ENCODE results near the gene FNDC5.
"Not testable (repeated sequence)": the region's sequence is repeated elsewhere in the genome, so short reads cannot be mapped to it uniquely, and the experiment has no call there.

FNDC5 gene

DNA sequence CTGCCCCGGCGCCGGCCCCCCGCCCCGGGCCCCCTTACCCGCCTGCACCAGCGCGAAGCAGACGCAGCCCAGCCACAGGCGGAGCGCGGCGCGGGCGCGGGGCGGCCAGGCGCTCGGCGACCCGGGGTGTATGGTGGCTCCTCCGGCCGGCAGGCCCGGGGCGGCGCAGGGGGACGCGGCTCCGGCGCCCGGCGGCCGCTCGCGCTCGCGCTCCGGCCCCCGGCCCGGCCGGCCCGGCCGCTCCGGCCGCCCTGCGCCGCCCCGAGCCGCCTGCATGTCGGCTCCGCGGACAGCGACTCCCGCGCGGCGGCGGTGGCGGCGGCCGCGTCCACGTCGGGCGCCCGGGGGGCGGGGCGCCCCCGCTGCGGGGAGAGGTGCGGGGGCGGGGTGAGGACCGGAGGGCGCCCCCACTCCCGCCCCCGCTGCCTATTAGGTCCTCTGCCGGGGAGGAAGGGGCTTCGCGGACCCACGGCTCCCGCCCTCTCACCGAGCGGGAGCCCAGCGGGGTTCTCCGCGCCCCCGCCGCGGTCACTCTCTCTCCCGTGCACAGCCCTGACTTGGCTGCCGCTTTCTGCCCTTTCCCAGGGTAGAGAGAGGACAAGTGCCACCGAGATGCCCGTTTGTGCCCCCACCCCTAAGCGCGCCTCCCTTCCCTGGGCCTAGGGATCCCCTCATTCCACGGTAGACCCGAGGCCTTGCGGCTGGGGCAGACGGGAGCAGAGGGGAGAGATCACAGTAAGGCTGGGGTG, at the start of gene FNDC5:
Gene FNDC5 (minus strand): TSS at position 298 of the 749 bp plus-strand sequence.
- in situ Hi-C loops (cut with MboI; ENCODE audit: low sequenced_read_pairs), result no loop called here

DNA sequence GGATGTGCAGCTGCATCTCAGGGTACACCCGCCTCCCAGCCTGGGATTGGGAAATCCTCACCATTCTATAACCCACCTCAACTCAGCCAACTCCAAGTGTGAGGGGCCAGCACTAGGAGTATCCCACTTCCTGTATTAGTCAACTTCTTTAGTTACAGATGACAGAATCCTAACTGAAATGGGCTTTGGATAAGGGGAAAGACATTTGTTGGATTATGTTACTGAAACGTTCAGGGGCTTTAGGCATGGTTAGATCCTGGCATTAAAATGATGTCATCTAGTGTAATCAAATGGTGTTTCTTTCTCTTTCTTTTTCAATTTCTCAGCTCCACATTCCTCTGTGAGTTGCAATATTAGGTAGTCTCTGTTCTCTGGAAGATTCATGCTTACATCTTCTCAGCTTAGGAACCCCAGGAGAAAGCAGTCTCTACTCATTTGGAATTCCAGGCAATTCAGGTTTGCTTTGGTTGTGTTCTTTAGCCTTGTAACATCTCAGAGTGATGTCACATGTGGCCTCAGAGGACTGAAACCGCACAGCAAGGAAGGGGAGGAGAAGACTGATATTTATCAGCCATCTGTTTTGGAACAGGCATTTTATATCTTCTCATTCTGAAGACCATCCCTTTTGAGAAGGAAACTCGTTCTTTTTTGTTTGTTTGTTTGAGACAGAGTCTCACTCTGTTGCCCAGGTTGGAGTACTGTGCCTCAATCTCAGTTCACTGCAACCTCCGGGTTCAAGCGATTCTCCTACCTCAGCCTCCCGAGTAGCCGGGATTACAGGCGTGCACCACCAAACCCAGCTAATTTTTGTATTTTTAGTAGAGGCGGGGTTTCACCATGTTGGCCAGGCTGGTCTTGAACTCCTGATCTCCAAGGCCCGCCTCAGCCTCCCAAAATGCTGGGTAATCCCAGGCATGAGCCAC, 49.4 kb upstream of the FNDC5 start:
- in situ Hi-C loops (cut with MboI; ENCODE audit: low sequenced_read_pairs), result no loop called here

DNA sequence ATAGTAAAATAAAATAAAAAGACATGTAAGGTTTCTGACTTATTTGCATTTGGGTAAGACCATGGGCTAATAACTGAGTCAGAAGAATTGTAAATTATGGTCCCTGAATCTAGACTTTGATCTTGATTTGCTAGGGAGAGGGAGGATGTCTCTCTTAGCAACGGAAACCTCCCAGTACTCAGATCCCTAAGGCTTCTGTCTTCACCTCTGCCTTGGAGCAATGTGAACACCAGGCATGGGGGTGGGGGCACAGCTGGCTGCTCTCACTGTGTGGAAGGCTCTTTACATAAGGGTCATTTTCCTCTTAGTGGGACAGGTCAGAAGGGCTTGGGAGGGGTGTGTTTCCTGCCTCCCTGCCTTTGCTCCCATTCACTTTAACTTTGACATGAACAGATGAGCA, 47.5 kb upstream of the FNDC5 start:
- in situ Hi-C loops (cut with MboI; ENCODE audit: low sequenced_read_pairs), result no loop called here

DNA sequence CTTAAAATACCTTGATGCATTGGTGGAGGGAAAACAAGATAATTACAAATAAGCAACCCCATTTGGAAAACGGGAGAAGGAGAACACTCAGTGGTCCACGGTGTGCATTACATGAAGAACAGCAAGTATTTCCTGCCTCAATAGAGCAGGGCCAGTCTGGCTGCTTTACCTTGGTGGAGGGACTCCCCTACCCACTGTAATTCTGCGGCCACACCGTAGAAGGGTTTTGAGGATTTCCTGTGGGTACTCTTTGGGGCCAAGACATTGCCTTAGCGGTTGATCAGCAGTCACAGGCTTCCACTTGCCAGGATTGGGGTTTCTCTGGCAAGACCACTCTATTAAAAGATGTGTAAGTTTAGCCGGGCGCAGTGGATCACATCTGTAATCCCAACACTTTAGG, 46.8 kb upstream of the FNDC5 start:
- in situ Hi-C loops (cut with MboI; ENCODE audit: low sequenced_read_pairs), result no loop called here

- in situ Hi-C loops (cut with MboI; ENCODE audit: low sequenced_read_pairs), result no loop called here
These were observed 45.3 kb upstream of the FNDC5 start for GRCh38 chr1:32915766-32916706.

DNA sequence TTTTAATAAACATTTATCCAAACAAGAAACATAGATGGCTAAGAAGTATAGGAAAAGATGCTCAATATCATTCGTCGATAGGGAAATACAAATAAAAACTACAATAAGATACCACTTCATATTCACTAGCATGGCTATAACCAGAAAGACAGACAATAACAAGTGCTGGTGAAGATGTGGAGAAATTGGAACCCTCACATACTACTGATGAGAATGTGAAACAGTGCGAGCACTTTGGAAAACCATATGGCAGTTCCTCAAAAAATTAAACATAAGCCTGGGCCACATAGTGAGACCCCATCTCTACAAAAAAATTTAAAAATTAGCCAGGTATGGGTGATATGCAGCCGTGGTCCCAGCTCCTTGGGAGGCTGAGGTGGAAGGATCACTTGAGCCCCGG, 39.6 kb upstream of the FNDC5 start:
- in situ Hi-C loops (cut with MboI; ENCODE audit: low sequenced_read_pairs), result no loop called here

- in situ Hi-C loops (cut with MboI; ENCODE audit: low sequenced_read_pairs), result no loop called here
These were observed 36.7 kb upstream of the FNDC5 start for GRCh38 chr1:32907435-32907834.

GRCh38 chr1:32906654-32907053, 35.9 kb upstream of the FNDC5 start:
- in situ Hi-C loops (cut with MboI; ENCODE audit: low sequenced_read_pairs), result no loop called here

DNA sequence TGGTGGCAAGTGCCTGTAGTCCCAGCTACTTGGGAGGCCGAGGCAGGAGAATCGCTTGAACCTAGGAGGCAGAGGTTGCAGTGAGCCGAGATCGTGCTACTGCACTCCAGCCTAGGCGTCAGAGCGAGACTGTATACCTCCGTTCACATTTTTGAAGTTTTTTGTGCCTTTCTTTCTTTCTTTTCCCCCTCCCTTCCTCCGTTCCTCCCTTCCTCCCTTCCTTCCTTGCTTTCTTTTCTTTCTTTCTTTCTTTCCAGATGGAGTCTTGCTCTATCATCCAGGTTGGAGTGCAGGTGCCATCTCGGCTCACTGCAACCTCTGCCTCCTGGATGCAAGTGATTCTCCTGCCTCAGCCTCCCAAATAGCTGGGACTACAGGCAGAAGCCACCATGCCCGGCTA, 34.9 kb upstream of the FNDC5 start:
- in situ Hi-C loops (cut with MboI; ENCODE audit: low sequenced_read_pairs), result not testable (repeated sequence)

GRCh38 chr1:32904797-32905196, 34.1 kb upstream of the FNDC5 start:
- in situ Hi-C loops (cut with MboI; ENCODE audit: low sequenced_read_pairs), result no loop called here

GRCh38 chr1:32903991-32904785, 33.5 kb upstream of the FNDC5 start:
- in situ Hi-C loops (cut with MboI; ENCODE audit: low sequenced_read_pairs), result no loop called here

- in situ Hi-C loops (cut with MboI; ENCODE audit: low sequenced_read_pairs), result no loop called here
These were observed 31.8 kb upstream of the FNDC5 start for GRCh38 chr1:32902535-32902920.

DNA sequence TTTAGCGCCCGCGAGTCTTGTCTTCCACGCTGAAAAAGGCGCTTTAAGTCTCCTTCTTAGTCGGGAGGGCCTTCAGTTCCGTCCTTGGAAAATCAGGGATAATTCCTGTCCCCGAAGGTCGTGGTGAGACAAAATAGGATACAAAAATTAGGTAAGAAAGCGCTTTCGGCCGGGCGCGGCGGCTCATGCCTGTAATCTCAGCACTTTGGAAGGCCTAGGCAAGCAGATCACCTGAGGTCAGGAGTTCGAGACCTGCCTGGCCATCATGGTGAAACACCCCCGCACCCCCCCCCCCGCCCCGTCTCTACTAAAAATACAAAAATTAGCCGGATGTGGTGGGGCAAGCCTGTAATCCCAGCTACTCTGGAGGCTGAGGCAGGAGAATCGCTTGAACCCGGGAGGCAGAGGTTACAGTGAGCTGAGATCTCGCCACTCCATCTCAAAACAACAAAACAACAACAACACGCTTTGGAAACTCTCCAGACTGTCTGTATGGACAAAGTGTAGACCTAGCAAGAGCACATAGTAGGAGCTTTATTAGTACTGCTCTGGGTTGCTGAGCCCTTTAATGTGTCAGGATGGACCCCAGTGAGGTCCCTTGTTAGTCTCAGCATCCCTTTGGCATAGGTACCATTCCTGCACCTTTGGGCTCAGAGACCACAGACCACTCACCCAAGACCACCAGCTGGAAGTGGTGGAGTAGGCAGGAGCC, 31.3 kb upstream of the FNDC5 start:
- in situ Hi-C loops (cut with MboI; ENCODE audit: low sequenced_read_pairs), result no loop called here

- in situ Hi-C loops (cut with MboI; ENCODE audit: low sequenced_read_pairs), result no loop called here
These were observed 30.5 kb upstream of the FNDC5 start, which contains the start of gene TMEM54 for GRCh38 chr1:32900956-32901822. TSS of gene TMEM54 (minus strand) at chr1:32901389. CDS start at chr1:32901238, 151 bp downstream.

- in situ Hi-C loops (cut with MboI; ENCODE audit: low sequenced_read_pairs), result no loop called here
These were observed 29.8 kb upstream of the FNDC5 start for GRCh38 chr1:32900371-32900955.

DNA sequence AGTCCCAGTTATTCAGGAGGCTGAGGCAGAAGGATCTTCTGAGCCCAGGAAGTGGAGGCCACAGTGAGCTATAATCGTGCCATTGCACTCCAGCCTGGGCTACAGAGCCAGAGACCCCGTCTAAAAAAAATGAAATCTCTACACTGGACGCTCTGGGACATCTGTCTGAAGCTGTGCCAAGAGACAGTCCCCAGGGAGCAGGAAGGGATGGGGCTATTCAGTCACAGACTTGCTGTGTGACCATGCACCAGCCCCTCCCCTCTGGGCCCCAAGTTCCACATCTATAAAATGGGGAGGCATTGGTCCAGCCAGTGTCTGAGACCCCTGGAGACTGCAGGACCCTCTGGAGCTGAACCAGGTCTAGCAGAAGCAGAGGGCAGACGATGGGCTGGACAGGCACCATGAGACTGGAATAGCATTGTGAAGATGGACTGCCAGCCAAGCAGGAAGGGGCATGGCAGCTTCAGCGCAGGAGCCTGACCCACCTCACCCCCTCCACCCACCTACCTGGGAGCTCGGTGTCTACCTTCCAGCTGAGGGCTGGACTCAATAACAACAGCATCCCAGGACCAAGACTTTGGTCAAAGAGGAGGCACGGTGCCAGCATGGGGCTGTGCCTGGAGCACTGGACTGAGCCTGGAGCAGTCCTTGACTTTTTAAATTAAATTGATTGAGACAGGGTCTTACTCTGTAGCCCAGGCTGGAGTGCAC, 29.0 kb upstream of the FNDC5 start:
- in situ Hi-C loops (cut with MboI; ENCODE audit: low sequenced_read_pairs), result no loop called here

GRCh38 chr1:32898958-32899357, 28.2 kb upstream of the FNDC5 start:
- in situ Hi-C loops (cut with MboI; ENCODE audit: low sequenced_read_pairs), result no loop called here
